ENCODE data around the gene KCNH2. TPM values are rescaled to one million over a fixed set of nuclear protein-coding genes. Genes with fewer than 3 reads are reported as not detected.

The KCNH2 gene
- total and polyA plus RNA-seq, 10 of the 15 experiments (the other 5 are each of a cell fraction or from before 2014, with no cell fraction given), result 0.04 to 0.24 (median 0.17) TPM; not detected in 6

DNA sequence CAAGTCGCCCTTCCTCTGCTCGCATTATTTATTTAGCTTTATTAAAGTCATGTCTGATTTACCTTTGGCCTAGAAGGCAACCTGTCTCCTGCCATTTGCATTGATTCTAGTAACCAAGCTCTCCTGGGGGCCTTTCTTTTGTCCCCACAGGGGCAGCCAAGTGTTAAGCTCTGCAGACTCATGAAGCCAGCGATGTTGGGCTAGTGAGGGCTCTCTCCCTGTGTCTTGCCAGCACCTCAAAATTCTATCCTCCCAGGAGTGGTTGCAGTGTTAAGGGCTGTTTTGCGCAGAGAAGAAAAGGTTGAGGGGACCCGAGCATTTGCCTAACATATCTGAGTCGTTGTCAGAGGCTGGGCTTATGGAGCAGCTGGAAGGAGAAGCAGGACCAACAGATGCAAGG lies 63.9 kb downstream of the KCNH2 start:
- no peaks in the 10 kb centered on the region for H4K20me1 ChIP-seq (ENCODE audit: control insufficient read depth, insufficient read depth)
- intact Hi-C loops (cut with micrococcal nuclease; ENCODE audit: unreplicated experiment), result no loop called here
- no peak overlapping the region for H3K9ac ChIP-seq (ENCODE audit: control insufficient read depth, insufficient read depth, low read length)
- FAIRE-seq, result no peak
- no peak for DNase-seq (ENCODE audit: low read depth, low spot score)
- H3K36me3 ChIP-seq (ENCODE audit: control insufficient read depth in 2 of 2, insufficient read depth in 2 of 2, low read length in 1 of 2), result no peaks in the 10 kb centered on the region
- ChIA-PET CTCF (no interaction called here), RAD21 (ENCODE audit: unreplicated experiment) (no interaction called here), POLR2A (no interaction called here), SMC1A (ENCODE audit: uncharacterized antibody, unreplicated experiment) (no interaction called here)
- no peaks in the 10 kb centered on the region; a peak in 1 of 4 replicates for H3K27me3 ChIP-seq (replicated peaks in 1 of 2; ENCODE audit: control insufficient read depth in 2 of 2, insufficient read depth in 2 of 2, low read length in 1 of 2)
- no peak overlapping the region for H2AFZ ChIP-seq (ENCODE audit: control insufficient read depth, low read depth, low read length)
- BruUV-seq (replicated peaks), result no TSS peak
- no peaks in the 10 kb centered on the region for H3K79me2 ChIP-seq (ENCODE audit: control insufficient read depth, insufficient read depth, low read length)
- H3K27ac ChIP-seq (ENCODE audit: control insufficient read depth, insufficient read depth), result no peak overlapping the region
- no peak overlapping the region for H3K4me2 ChIP-seq (ENCODE audit: control insufficient read depth, insufficient read depth)
- no peaks in the 10 kb centered on the region for H3K4me1 ChIP-seq (ENCODE audit: control insufficient read depth, insufficient read depth, low read length)
- H3K9me3 ChIP-seq (replicated peaks; ENCODE audit: control insufficient read depth, insufficient read depth, low read length), result no peaks in the 10 kb centered on the region
- no peak overlapping the region for H3K4me3 ChIP-seq
- 36% methylated on average over 6 of the region's 6 CpGs for WGBS (ENCODE audit: insufficient coverage, insufficient replicate concordance, low lambda C conversion rate, missing lambda C conversion rate)
- no peak for ATAC-seq
- in situ Hi-C loops (cut with MboI), result no loop called here
- TF ChIP-seq, protein P1, sequence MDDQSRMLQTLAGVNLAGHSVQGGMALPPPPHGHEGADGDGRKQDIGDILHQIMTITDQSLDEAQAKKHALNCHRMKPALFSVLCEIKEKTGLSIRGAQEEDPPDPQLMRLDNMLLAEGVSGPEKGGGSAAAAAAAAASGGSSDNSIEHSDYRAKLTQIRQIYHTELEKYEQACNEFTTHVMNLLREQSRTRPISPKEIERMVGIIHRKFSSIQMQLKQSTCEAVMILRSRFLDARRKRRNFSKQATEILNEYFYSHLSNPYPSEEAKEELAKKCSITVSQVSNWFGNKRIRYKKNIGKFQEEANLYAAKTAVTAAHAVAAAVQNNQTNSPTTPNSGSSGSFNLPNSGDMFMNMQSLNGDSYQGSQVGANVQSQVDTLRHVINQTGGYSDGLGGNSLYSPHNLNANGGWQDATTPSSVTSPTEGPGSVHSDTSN (IDR thresholded peaks at IDR 0.05; ENCODE audit: insufficient replicate concordance, low read depth, low read length), result no peak
- TF ChIP-seq ZBTB33 (IDR thresholded peaks at IDR 0.05) (no peak), CEBPZ (IDR thresholded peaks at IDR 0.05; ENCODE audit: low read depth, low read length) (no peak), BACH1 (IDR thresholded peaks at IDR 0.05; ENCODE audit: borderline replicate concordance) (no peak), ETV6 (conservative IDR thresholded peaks at IDR 0.05 in 1 of 2, IDR thresholded peaks at IDR 0.05 in 1 of 2; ENCODE audit: borderline replicate concordance in 1 of 2, low read depth in 1 of 2) (no peak), SP1 (IDR thresholded peaks at IDR 0.05; ENCODE audit: low read depth, low read length) (no peak), RAD21 (IDR thresholded peaks at IDR 0.05; ENCODE audit: insufficient read depth, low read depth, low read length) (no peak), ESRRA (IDR thresholded peaks at IDR 0.05; ENCODE audit: low read length) (no peak), ELK1 (IDR thresholded peaks at IDR 0.05; ENCODE audit: low read depth, low read length) (no peak), NRF1 (conservative IDR thresholded peaks at IDR 0.05; ENCODE audit: low read depth, low read length) (no peak), NFYB (IDR thresholded peaks at IDR 0.05; ENCODE audit: insufficient read depth, low read depth, low read length) (no peak), JUND (IDR thresholded peaks at IDR 0.05; ENCODE audit: low read depth, low read length) (no peak), STAT3 (IDR thresholded peaks at IDR 0.05; ENCODE audit: low read depth, low read length) (no peak), FOS (IDR thresholded peaks at IDR 0.05; ENCODE audit: borderline replicate concordance, extremely low read depth, insufficient read length) (no peak), JUNB (IDR thresholded peaks at IDR 0.05) (no peak)
- TF ChIP-seq, protein P2, sequence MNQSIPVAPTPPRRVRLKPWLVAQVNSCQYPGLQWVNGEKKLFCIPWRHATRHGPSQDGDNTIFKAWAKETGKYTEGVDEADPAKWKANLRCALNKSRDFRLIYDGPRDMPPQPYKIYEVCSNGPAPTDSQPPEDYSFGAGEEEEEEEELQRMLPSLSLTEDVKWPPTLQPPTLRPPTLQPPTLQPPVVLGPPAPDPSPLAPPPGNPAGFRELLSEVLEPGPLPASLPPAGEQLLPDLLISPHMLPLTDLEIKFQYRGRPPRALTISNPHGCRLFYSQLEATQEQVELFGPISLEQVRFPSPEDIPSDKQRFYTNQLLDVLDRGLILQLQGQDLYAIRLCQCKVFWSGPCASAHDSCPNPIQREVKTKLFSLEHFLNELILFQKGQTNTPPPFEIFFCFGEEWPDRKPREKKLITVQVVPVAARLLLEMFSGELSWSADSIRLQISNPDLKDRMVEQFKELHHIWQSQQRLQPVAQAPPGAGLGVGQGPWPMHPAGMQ (IDR thresholded peaks at IDR 0.05; ENCODE audit: borderline replicate concordance), result no peak
